HFF-Myc (cell line): ENCODE data around the gene AP5Z1.

ENCODE experiments used
- DNase-seq: peaks from one replicate; pipeline ENCODE4 v3.0.0-alpha.2; 2011; ENCODE audit warnings: low read depth; ENCODE audit errors: extremely low read depth
- H3K4me3 ChIP-seq: replicated peaks from 2 replicates; pipeline ENCODE4 v1.5.1; 2011; ENCODE audit warnings: low read depth, mild to moderate bottlenecking, control low read depth, low read length
- TF ChIP-seq, protein P1 (sequence below): IDR thresholded peaks from 2 replicates; pipeline ENCODE4 v1.5.1; 2012; ENCODE audit warnings: mild to moderate bottlenecking, low read depth, low read length, control low read depth; ENCODE audit errors: missing control alignments

The AP5Z1 gene

DNA sequence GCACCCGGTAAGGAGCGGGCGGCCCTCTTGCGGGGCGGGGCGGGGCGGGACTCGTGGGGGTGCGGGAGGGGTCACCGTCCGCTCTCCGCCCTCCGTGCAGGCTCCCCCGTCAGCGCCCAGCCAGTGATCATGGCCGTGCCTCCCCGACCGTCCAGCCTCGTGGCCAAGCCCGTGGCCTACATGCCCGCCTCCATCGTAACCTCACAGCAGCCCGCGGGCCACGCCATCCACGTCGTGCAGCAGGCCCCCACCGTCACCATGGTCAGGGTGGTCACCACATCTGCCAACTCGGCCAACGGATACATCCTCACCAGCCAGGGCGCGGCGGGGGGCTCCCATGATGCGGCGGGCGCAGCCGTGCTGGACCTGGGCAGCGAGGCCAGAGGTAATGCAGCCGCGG, 16.2 kb upstream of the AP5Z1 start:
- TF ChIP-seq, protein P1, sequence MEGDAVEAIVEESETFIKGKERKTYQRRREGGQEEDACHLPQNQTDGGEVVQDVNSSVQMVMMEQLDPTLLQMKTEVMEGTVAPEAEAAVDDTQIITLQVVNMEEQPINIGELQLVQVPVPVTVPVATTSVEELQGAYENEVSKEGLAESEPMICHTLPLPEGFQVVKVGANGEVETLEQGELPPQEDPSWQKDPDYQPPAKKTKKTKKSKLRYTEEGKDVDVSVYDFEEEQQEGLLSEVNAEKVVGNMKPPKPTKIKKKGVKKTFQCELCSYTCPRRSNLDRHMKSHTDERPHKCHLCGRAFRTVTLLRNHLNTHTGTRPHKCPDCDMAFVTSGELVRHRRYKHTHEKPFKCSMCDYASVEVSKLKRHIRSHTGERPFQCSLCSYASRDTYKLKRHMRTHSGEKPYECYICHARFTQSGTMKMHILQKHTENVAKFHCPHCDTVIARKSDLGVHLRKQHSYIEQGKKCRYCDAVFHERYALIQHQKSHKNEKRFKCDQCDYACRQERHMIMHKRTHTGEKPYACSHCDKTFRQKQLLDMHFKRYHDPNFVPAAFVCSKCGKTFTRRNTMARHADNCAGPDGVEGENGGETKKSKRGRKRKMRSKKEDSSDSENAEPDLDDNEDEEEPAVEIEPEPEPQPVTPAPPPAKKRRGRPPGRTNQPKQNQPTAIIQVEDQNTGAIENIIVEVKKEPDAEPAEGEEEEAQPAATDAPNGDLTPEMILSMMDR, result no peak
- no peak overlapping the region for H3K4me3 ChIP-seq

DNA sequence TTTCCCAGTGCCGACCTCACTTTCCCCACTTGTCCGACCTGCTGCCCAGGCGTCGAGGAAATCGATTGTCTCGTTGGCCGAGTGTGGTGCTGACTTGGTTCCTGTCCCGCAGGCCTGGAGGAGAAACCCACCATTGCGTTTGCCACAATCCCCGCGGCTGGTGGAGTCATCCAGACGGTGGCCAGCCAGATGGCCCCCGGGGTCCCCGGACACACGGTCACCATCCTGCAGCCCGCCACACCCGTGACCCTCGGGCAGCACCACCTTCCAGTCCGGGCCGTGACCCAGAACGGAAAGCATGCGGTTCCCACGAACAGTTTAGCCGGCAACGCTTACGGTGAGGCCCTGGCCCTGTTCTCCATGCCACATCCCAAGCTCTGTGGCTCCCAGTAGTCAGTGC, 14.5 kb upstream of the AP5Z1 start:
- no peak for DNase-seq
- TF ChIP-seq, protein P1, result no peak
- no peak overlapping the region for H3K4me3 ChIP-seq

More for the DNA sequence above, 16.2 kb upstream of the AP5Z1 start:
- DNase-seq, result no peak

DNA sequence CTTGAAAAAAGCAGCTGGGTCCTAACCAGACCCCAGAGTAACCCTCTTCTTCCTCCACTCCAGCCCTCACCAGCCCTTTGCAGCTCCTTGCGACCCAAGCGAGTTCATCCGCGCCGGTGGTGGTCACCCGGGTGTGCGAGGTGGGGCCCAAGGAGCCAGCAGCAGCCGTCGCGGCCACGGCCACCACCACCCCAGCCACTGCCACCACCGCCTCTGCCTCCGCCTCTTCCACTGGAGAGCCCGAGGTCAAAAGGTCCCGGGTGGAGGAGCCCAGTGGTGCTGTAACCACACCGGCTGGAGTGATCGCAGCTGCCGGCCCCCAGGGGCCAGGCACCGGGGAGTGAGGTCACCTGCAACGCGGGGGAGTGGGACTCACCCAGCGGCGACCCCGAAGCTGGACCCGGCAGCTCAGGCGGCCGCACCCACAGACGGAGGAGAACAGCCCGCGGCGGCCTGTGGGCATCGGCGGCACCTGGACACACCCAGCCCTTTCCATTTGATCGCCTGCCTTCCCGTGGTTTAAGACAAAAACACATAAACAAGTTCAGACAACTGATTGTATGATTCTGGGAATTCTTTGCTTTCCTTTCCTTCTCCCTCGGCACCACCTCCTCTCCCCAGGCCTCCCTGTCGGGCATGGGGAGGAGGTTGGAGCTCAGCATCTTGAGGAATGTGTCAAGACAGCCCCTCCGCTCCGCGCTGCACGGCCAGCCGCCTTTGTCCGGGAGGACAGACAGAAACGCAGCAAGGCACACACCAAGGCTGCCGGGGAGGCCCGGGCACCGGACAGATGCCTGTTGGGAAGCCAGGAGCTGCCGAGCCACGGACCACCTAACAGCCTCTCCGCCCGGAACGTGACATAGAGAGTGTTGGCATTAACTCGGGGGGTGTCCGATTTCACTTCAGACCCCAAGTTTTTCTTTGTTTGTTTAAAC, 13.0 kb upstream of the AP5Z1 start:
- H3K4me3 ChIP-seq, result no peak overlapping the region
- TF ChIP-seq, protein P1, result no peak

DNA sequence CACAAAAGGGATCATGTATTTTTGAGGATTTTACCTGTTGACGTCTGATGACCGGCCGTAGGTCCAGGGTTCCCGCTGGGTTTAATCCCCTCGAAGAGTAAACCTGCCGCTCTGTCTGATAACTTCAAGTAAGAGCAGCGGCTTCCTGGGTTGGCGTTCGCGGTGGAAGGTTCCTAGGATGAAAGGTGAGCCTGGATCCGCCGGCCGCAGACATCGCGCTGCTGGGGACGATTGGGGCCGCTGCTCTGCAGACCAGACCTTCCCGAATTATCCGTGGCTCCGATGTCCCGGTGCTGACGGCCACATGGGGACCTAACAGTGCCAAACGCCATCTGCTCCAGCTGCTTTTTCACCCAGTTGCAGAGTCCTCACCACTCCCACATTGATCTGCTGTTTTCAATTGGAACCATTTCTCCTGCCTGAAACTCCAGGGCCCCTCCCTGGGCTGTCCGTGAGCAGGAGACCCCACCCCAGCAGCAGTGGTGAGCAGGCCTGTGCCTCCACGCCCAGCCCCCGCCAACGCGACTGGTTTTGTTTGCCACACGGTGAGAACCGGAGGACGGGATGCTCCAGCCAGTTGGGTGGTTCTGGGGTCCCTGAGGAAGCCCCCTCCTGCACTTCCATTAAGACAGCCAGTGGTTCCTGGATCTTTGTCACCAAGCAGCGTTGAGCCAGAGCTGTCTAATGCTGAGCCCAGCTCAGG, 12.2 kb upstream of the AP5Z1 start:
- no peak for DNase-seq
- TF ChIP-seq, protein P1, result no peak
- H3K4me3 ChIP-seq, result no peak overlapping the region

More for the DNA sequence above, 13.0 kb upstream of the AP5Z1 start:
- no peak for DNase-seq

DNA sequence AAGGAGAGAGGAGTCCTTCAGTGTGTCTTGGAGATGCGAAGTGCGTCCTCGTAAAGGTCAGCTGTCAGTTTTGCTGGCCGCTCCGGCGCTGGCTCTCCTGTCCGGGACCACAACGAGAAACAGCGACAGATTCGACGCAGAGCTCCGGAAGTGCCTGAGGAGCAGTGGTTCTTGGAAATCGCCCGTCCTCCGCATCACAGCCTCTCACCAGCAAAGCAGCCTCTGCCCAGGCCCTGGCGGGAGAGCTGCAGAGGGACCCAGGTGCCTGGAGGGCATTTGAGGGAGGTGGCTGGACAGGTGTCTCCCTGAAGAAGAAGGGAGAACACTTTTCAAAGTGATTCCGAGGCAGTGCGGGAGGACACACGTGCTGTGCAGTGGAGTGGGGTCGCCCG, 11.6 kb upstream of the AP5Z1 start:
- H3K4me3 ChIP-seq, result no peak overlapping the region
- TF ChIP-seq, protein P1, result no peak
- no peak for DNase-seq

DNA sequence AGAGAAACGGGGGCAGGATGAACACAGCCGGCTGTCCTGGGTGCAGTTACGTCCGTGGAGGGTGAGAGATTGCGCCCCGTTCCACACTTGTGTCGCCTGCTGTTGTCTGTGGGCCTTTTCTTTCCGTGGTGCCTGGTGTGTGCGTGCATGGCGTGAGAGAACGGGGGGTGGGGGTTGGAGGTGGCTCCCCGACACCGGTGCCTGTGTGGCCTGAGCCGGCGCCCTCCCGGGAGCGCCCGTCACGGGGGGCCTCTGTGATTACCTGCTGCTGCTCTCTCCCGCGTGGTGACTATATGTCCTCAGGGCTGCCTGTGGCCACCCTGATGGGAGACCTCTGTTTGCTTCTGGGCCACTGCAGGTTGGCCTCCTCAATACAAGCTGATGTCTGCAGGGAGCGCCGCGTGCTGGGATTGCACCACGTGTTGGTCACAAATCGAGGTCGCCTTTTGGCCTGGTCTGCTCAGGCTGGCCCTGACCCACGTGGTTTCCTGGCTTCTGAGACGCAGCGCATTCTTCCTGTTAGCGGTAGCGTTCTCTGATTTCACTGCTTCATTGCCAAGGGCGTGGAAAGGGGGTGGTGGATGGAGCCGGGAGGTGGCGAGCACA, 10.9 kb upstream of the AP5Z1 start:
- TF ChIP-seq, protein P1, result no peak
- H3K4me3 ChIP-seq, result no peak overlapping the region
- DNase-seq, result no peak
